Activated T-helper 17 cell treated with anti-CD3 and anti-CD28 coated beads, Interleukin-2, amount 50 U/mL, for 72 hours (primary cell): ENCODE data around the gene E4F1. TPM values are rescaled to one million over a fixed set of nuclear protein-coding genes. Genes with fewer than 3 reads are reported as not detected.
A peak's percentile ranks its signal among the peaks of the same experiment; 100 is the strongest.

Source experiments
- ATAC-seq: fragments of 150-1000 bp; cut with Tn5 transposase; replicated peaks from 2 replicates; pipeline ENCODE4 v1.10.0; 2021; ENCODE audit warnings: mild to moderate bottlenecking, moderate library complexity
- H3K27ac Mint-ChIP-seq: one replicate; pipeline ENCODE4 v1.8.0; 2022; ENCODE audit warnings: mixed read lengths
- H3K27me3 Mint-ChIP-seq: one replicate; pipeline ENCODE4 v1.8.0; 2022; ENCODE audit warnings: mixed read lengths
- H3K36me3 Mint-ChIP-seq: one replicate; pipeline ENCODE4 v1.8.0; 2022; ENCODE audit warnings: low read depth, mild to moderate bottlenecking, mixed read lengths
- H3K4me1 Mint-ChIP-seq: one replicate; pipeline ENCODE4 v1.8.0; 2022; ENCODE audit warnings: mixed read lengths
- H3K4me3 Mint-ChIP-seq: one replicate; pipeline ENCODE4 v1.8.0; 2022; ENCODE audit warnings: mild to moderate bottlenecking, mixed read lengths
- H3K9me3 Mint-ChIP-seq: one replicate; pipeline ENCODE4 v1.8.0; 2022; ENCODE audit warnings: mixed read lengths
- total RNA-seq, 2 donors: library from RNA; stranded (reverse); gene quantifications; one replicate each; pipeline ENCODE4 v1.2.3, GENCODE V29; 2022

Gene E4F1
- total RNA-seq, 2 donors from 2014 or later: 20.1 to 22.8 TPM

DNA sequence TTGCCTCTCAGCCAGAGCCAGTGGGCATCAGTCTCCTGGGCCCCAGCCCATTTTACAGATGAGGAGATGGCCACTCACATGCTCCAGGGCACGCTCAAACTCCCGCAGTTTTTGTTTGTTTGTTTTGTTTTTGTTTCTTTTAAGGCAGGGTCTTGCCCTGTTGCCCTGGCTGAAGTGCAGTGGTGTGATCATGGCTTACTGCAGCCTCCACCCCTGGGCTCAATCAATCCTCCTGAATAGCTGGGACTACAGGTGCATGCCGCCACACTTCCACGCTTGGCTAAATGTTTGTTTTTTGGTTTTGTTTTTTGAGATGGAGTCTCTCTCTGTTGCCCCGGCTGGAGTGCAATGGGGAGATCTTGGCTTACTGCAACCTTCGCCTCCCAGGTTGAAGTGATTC lies 3.5 kb downstream of the E4F1 start:
- Mint-ChIP-seq H3K4me3 (no peak overlapping the region), H3K9me3 (no peaks in the 10 kb centered on the region), H3K27me3 (no peaks in the 10 kb centered on the region), H3K36me3 (peaks cover 23% of the 10 kb centered on the region), H3K4me1 (no peaks in the 10 kb centered on the region), H3K27ac (no peak overlapping the region)
- no peak for ATAC-seq

- no peaks in the 10 kb centered on the region for H3K27me3 Mint-ChIP-seq
- no peak overlapping the region for H3K4me3 Mint-ChIP-seq
- H3K27ac Mint-ChIP-seq: no peak overlapping the region
- H3K36me3 Mint-ChIP-seq: peaks cover 25% of the 10 kb centered on the region
- no peaks in the 10 kb centered on the region for H3K9me3 Mint-ChIP-seq
- ATAC-seq: no peak
- no peaks in the 10 kb centered on the region for H3K4me1 Mint-ChIP-seq
Measured at GRCh38 chr16:2228161-2228824, 4.9 kb downstream of the E4F1 start.

DNA sequence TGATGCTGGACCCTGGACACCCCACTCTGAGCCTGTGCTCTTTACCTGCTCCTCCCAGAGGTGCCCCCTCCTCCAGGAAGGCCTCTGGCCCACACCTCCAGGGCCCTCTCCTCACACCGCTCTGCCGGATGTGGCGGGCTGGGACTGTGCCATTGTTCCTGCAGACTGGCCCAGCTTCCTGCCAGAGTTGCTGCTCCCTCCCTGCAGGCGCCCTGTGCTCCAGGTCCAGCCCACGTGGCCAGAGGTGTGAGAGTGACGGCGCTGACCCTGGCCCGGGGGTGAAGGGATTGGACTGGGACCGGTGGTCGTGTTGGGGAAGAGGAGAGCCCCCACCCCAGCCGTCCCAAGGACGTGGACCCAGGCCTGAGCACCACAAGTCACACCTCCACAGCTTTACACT lies 5.7 kb downstream of the E4F1 start:
- no peak for ATAC-seq
- H3K36me3 Mint-ChIP-seq: peaks cover 31% of the 10 kb centered on the region
- H3K27me3 Mint-ChIP-seq: no peaks in the 10 kb centered on the region
- no peak overlapping the region for H3K4me3 Mint-ChIP-seq
- H3K9me3 Mint-ChIP-seq: no peaks in the 10 kb centered on the region
- H3K27ac Mint-ChIP-seq: no peak overlapping the region
- H3K4me1 Mint-ChIP-seq: no peaks in the 10 kb centered on the region

DNA sequence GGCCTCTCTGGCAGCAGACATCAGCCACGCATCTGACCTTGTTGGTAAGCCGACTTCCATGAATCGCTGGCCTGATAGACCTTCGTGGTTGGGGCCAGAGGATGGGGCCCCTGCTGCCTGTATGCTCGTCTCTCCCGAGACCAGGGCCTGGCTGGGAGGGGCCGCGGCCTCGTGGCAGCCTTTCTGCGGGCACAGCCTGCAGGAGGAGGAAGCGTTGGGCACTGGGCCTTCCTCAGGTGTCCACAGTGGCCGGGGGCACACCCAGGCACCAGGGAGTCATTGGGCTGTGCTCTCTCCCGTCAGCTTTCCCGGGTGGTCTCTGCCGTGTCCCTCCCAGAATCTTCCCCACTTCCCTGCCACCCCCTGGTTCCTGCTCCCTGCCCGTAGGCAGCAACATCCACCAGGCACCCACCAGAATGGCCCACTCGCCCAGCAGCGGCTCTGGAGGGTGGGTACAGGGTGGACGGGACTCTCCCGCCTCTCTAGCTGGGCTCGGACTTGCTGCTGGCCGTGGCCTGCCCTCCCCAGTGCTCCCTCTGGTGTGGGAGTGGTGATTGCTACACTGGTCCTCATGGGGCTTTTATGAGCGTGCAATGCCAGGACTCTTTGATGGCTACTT lies 6.3 kb downstream of the E4F1 start:
- no peak overlapping the region for H3K27ac Mint-ChIP-seq

DNA sequence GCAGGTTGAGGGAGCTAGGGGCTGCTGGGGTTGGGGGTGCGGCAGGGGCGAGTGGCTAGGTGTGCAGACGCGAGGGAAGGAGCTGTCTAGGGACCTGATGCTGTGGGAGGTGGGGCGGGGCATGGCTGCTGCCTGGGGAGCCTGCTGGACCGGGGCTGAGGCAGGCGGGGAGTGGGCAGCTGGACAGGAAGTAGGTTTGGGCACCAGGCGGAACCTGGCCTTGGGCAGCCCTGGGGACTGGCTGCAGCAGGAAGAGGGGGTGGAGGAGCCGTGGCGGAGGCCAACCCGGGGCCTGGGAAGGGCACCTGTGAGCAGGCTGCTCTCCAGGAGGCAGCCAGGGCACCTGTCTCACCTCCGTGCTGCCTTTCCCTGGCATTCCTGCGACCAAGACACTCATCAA lies 7.0 kb downstream of the E4F1 start:
- Mint-ChIP-seq H3K9me3 (no peaks in the 10 kb centered on the region), H3K4me3 (no peak overlapping the region), H3K27ac (no peak overlapping the region), H3K4me1 (no peaks in the 10 kb centered on the region), H3K36me3 (peaks cover 44% of the 10 kb centered on the region), H3K27me3 (no peaks in the 10 kb centered on the region)
- no peak for ATAC-seq

More for the DNA sequence above, 6.3 kb downstream of the E4F1 start:
- no peak for ATAC-seq
- no peaks in the 10 kb centered on the region for H3K4me1 Mint-ChIP-seq
- no peaks in the 10 kb centered on the region for H3K9me3 Mint-ChIP-seq
- no peak overlapping the region for H3K4me3 Mint-ChIP-seq
- H3K36me3 Mint-ChIP-seq: peaks cover 37% of the 10 kb centered on the region
- no peaks in the 10 kb centered on the region for H3K27me3 Mint-ChIP-seq

GRCh38 chr16:2231016-2231931 lies 7.9 kb downstream of the E4F1 start:
- Mint-ChIP-seq H3K4me1 (no peaks in the 10 kb centered on the region), H3K36me3 (peaks cover 47% of the 10 kb centered on the region), H3K9me3 (no peaks in the 10 kb centered on the region), H3K4me3 (no peak overlapping the region), H3K27ac (no peak overlapping the region), H3K27me3 (no peaks in the 10 kb centered on the region)
- ATAC-seq: no peak

- no peaks in the 10 kb centered on the region for H3K27me3 Mint-ChIP-seq
- no peaks in the 10 kb centered on the region for H3K4me1 Mint-ChIP-seq
- no peak for ATAC-seq
- H3K9me3 Mint-ChIP-seq: no peaks in the 10 kb centered on the region
- H3K4me3 Mint-ChIP-seq: no peak overlapping the region
- no peak overlapping the region for H3K27ac Mint-ChIP-seq
- peaks cover 41% of the 10 kb centered on the region for H3K36me3 Mint-ChIP-seq
Measured at GRCh38 chr16:2232094-2232990, 9.0 kb downstream of the E4F1 start.

DNA sequence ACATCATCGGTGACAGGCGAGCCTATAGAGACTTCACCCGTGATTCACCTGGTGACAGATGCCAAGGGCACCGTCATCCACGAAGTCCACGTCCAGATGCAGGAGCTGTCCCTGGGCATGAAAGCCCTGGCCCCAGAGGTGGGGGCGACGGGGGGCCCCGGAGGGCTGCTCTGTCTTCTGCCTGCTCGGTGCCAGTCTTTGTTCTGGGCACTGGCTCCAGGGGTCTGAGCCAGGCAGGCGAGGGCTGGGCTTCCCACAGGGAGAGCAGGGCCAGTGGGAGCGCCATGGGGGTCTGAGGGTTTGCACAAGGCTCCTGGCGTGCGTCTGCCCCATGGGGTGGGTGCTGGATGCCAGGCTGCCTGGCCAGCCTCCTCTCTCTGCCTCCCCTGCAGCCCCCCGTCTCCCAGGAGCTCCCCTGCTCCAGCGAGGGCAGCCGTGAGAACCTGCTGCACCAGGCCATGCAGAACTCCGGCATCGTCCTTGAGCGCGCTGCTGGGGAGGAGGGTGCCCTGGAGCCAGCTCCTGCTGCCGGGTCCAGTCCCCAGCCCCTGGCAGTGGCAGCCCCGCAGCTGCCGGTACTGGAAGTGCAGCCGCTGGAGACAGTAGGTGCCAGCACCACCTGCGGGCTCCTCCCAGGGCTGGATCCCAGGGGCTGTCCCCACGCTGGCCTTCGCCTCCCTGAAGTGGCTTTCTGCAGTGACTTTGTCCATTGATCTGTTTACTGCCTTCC lies 9.8 kb downstream of the E4F1 start:
- ATAC-seq: no peak
- Mint-ChIP-seq H3K9me3 (no peaks in the 10 kb centered on the region), H3K36me3 (peaks cover 41% of the 10 kb centered on the region), H3K4me3 (no peak overlapping the region), H3K27me3 (no peaks in the 10 kb centered on the region), H3K27ac (no peak overlapping the region), H3K4me1 (no peaks in the 10 kb centered on the region)

DNA sequence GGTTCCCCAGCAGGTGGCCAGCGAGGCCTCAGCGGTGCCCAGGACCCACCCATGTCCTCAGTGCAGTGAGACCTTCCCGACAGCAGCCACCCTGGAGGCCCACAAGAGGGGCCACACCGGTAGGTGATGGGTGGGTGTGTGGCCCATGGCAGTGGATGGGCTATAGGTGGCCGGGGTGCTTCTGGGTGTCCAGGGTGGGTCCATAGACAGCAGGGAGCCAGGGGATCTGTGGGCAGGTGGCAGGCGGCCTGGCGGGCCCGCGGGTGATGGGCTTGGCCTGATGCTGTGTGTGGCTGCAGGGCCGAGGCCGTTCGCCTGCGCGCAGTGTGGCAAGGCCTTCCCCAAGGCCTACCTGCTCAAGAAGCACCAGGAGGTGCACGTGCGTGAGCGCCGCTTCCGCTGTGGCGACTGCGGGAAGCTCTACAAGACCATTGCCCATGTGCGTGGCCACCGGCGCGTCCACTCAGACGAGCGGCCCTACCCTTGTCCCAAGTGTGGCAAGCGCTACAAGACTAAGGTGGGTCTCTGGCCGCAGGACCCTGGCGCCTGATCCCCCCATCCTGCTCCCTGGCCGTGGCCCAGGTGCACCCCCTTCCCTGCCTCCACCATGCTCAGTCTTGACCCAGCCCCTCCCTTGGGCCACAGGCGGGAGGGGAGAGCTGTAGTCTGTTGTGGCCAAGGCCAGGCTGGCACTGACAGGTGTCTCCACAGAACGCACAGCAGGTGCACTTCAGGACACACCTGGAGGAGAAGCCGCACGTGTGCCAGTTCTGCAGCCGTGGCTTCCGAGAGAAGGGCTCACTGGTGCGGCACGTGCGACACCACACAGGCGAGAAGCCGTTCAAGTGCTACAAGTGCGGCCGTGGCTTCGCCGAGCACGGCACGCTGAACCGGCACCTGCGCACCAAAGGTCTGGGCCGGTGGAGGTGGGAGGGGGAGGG lies 10.8 kb downstream of the E4F1 start:
- no peak overlapping the region for H3K27ac Mint-ChIP-seq
- no peak for ATAC-seq
- H3K4me3 Mint-ChIP-seq: no peak overlapping the region
- no peaks in the 10 kb centered on the region for H3K4me1 Mint-ChIP-seq
- H3K9me3 Mint-ChIP-seq: no peaks in the 10 kb centered on the region
- H3K36me3 Mint-ChIP-seq: peaks cover 41% of the 10 kb centered on the region
- H3K27me3 Mint-ChIP-seq: no peaks in the 10 kb centered on the region

DNA sequence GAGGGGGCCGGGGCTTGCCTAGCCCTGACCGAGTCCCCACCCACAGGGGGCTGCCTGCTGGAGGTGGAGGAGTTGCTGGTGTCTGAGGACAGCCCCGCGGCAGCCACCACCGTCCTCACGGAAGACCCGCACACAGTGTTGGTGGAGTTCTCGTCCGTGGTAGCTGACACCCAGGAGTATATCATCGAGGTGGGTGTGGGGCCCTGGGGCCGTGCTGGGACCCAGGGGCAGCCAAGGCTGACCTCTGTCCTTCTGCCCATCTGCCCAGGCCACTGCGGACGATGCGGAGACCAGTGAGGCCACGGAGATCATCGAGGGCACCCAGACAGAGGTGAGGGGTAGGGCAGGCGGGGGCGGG lies 11.4 kb downstream of the E4F1 start:
- Mint-ChIP-seq H3K27me3 (no peaks in the 10 kb centered on the region), H3K9me3 (no peaks in the 10 kb centered on the region), H3K27ac (no peak overlapping the region), H3K36me3 (peaks cover 35% of the 10 kb centered on the region), H3K4me1 (no peaks in the 10 kb centered on the region), H3K4me3 (no peak overlapping the region)
- ATAC-seq: no peak

- peaks cover 31% of the 10 kb centered on the region for H3K36me3 Mint-ChIP-seq
- H3K27me3 Mint-ChIP-seq: no peaks in the 10 kb centered on the region
- no peaks in the 10 kb centered on the region for H3K9me3 Mint-ChIP-seq
- H3K27ac Mint-ChIP-seq: no peak overlapping the region
- ATAC-seq: no peak
- no peaks in the 10 kb centered on the region for H3K4me1 Mint-ChIP-seq
- no peak overlapping the region for H3K4me3 Mint-ChIP-seq
Measured at GRCh38 chr16:2235234-2235651, 11.9 kb downstream of the E4F1 start.

DNA sequence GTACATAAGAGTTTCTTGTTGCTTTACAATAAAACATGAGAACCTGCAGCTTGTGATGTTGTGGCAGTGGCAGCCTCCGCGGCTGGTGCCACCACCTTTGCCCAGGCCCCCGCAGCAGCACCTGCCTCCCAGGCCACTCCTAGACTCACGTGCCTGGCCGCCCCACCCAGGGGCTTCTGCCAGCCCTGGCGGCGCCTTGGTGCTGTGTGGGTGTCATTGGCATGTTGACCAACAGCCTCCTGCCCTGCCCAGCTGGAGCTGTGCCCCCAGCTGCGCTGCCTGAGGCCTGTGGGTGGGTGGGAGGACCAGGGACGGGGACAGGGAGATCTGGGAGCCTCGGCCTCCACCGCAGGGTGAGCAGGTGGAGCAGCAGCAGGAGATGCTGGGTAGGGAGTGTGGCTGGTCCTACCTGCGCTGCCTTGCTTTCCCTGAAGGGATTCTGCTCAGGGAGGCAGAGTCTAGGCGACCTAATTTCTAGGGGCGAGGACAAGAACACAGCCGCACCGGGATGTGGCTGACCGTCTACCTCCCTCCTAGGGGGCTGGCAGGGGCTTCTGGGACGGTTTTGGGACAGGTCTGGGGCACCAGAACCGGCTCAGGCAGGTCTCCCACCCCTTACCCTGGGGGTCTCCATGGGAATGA lies 12.4 kb downstream of the E4F1 start:
- Mint-ChIP-seq H3K27ac (no peak overlapping the region), H3K27me3 (no peaks in the 10 kb centered on the region), H3K4me3 (no peak overlapping the region), H3K9me3 (no peaks in the 10 kb centered on the region), H3K4me1 (no peaks in the 10 kb centered on the region), H3K36me3 (peaks cover 29% of the 10 kb centered on the region)
- ATAC-seq: peak; percentile 3
